Neural crest cell (in vitro differentiated cells): ENCODE results near the gene TMEM240. TPM values are rescaled to one million over a fixed set of nuclear protein-coding genes. Genes with fewer than 3 reads are reported as not detected.

ENCODE experiments used
- DNase-seq: peaks from one replicate; pipeline ENCODE4 v3.0.0; 2021; ENCODE audit warnings: low read depth, mixed read lengths, low spot score
- H3K27ac Mint-ChIP-seq: one replicate; pipeline ENCODE4 v1.8.0; 2021; ENCODE audit warnings: mild to moderate bottlenecking, mixed read lengths; ENCODE audit not compliant: unreplicated experiment
- H3K27me3 Mint-ChIP-seq: 2 replicates; pipeline ENCODE4 v1.8.0; 2021; ENCODE audit warnings: low read depth, mild to moderate bottlenecking, mixed read lengths
- H3K36me3 Mint-ChIP-seq: 2 replicates; pipeline ENCODE4 v1.8.0; 2021; ENCODE audit warnings: low read depth, mild to moderate bottlenecking, mixed read lengths
- H3K4me1 Mint-ChIP-seq: 2 replicates; pipeline ENCODE4 v1.8.0; 2021; ENCODE audit warnings: mixed read lengths
- H3K4me3 Mint-ChIP-seq: one replicate; pipeline ENCODE4 v1.8.0; 2021; ENCODE audit warnings: mild to moderate bottlenecking, mixed read lengths
- H3K9me3 Mint-ChIP-seq: 2 replicates; pipeline ENCODE4 v1.8.0; 2021; ENCODE audit warnings: mixed read lengths
- CTCF ChIP-seq: fragments of 200-600 bp; sonication (generic); conservative IDR thresholded peaks from 2 replicates; pipeline ENCODE4 v1.5.0; 2021; ENCODE audit warnings: antibody characterized with exemption, mild to moderate bottlenecking
- total RNA-seq: library from RNA; stranded (reverse); gene quantifications from 2 replicates; pipeline ENCODE4 v1.2.1, GENCODE V29; 2021

TMEM240 gene
- total RNA-seq, 1 donor from 2014 or later, result 16.9 TPM

- peak within 1 kb of the TSS; percentile 98 for H3K27ac Mint-ChIP-seq
- peaks cover 20% of the 10 kb centered on the region for H3K4me1 Mint-ChIP-seq
- peak within 1 kb of the TSS; percentile 96 for H3K4me3 Mint-ChIP-seq
- no peak for TF ChIP-seq CTCF
- H3K36me3 Mint-ChIP-seq, result no peaks in the 10 kb centered on the region
- DNase-seq, result peak; percentile 85
- H3K9me3 Mint-ChIP-seq, result no peaks in the 10 kb centered on the region
- H3K27me3 Mint-ChIP-seq, result peaks cover 18% of the 10 kb centered on the region
Observed at GRCh38 chr1:1574721-1575537, 34.5 kb upstream of the TMEM240 start, which contains the start of gene SSU72. Gene SSU72 (minus strand): TSS chr1:1574863. CDS start chr1:1574557, 306 bp downstream.

GRCh38 chr1:1573843-1574720 lies 33.7 kb upstream of the TMEM240 start:
- Mint-ChIP-seq H3K4me3 (peak overlapping the region; percentile 93), H3K4me1 (peaks cover 23% of the 10 kb centered on the region), H3K27ac (peak overlapping the region; percentile 92), H3K9me3 (no peaks in the 10 kb centered on the region), H3K27me3 (peaks cover 10% of the 10 kb centered on the region), H3K36me3 (no peaks in the 10 kb centered on the region)
- peak; percentile 56 for DNase-seq
- TF ChIP-seq CTCF, result peak; percentile 60

- H3K27ac Mint-ChIP-seq, result peak overlapping the region; percentile 43
- no peaks in the 10 kb centered on the region for H3K9me3 Mint-ChIP-seq
- no peak for DNase-seq
- peaks cover 9% of the 10 kb centered on the region for H3K36me3 Mint-ChIP-seq
- peaks cover 28% of the 10 kb centered on the region for H3K4me1 Mint-ChIP-seq
- no peak for TF ChIP-seq CTCF
- peak overlapping the region; percentile 57 for H3K4me3 Mint-ChIP-seq
- no peaks in the 10 kb centered on the region for H3K27me3 Mint-ChIP-seq
Observed at GRCh38 chr1:1569341-1569740, 28.9 kb upstream of the TMEM240 start.

- DNase-seq, result no peak
- peaks cover 21% of the 10 kb centered on the region for H3K4me1 Mint-ChIP-seq
- no peaks in the 10 kb centered on the region for H3K9me3 Mint-ChIP-seq
- H3K36me3 Mint-ChIP-seq, result peaks cover 16% of the 10 kb centered on the region
- H3K27ac Mint-ChIP-seq, result no peak overlapping the region
- no peak for TF ChIP-seq CTCF
- H3K4me3 Mint-ChIP-seq, result no peak overlapping the region
- no peaks in the 10 kb centered on the region for H3K27me3 Mint-ChIP-seq
Observed at GRCh38 chr1:1567891-1568291, 27.5 kb upstream of the TMEM240 start.

GRCh38 chr1:1567152-1567875 lies 26.9 kb upstream of the TMEM240 start:
- Mint-ChIP-seq H3K27me3 (no peaks in the 10 kb centered on the region), H3K4me1 (peaks cover 21% of the 10 kb centered on the region), H3K9me3 (no peaks in the 10 kb centered on the region), H3K36me3 (peaks cover 16% of the 10 kb centered on the region), H3K4me3 (no peak overlapping the region), H3K27ac (no peak overlapping the region)
- no peak for TF ChIP-seq CTCF
- DNase-seq, result no peak
